ENCODE measurements around the gene DDR1. TPM values are rescaled to one million over a fixed set of nuclear protein-coding genes. Genes with fewer than 3 reads are reported as not detected.

The DDR1 gene
- polyA plus RNA-seq, 1 donor from 2014 or later = 196 TPM

DNA sequence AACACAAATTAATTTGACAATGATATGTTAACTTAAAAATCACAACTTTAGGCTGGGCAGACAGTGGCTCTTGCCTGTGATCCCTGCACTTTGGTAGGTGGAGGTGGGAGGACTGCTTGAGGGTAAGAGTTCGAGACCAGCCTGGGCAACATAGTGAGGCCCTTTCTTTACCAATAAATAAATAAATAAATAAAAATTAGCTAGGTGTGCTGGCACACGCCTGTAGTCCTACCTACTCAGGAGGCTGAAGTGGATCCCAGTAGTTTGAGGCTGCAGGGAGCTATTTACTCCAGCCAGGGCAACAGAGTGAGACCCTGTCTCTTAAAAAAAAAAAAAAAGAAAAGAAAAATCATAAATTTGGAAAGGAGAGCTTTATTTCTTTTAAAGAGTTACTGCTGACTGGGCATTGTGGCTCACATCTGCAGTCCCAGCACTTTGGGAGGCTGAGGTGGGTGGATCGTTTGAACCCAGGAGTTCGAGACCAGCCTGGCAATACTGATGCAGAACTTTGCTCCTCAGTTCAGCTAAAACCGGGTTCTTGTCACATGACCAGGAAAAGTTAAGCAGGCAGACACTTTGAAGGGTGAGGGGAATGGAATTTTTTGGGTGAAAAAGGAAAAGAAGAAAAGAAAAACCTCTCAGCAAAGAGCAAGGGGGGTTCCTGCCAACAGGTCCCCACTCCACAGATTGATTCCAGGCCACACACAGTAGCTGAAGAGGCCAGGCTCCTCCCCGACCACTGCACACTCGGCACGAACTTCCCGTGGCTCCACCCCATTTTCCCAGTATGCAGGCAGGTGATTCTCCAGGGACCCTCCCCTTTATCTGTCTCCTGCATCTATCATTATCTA, 44.0 kb upstream of the DDR1 start:
- TF ChIP-seq RAD21 (conservative IDR thresholded peaks at IDR 0.05) = no peak
- TF ChIP-seq, protein P1, sequence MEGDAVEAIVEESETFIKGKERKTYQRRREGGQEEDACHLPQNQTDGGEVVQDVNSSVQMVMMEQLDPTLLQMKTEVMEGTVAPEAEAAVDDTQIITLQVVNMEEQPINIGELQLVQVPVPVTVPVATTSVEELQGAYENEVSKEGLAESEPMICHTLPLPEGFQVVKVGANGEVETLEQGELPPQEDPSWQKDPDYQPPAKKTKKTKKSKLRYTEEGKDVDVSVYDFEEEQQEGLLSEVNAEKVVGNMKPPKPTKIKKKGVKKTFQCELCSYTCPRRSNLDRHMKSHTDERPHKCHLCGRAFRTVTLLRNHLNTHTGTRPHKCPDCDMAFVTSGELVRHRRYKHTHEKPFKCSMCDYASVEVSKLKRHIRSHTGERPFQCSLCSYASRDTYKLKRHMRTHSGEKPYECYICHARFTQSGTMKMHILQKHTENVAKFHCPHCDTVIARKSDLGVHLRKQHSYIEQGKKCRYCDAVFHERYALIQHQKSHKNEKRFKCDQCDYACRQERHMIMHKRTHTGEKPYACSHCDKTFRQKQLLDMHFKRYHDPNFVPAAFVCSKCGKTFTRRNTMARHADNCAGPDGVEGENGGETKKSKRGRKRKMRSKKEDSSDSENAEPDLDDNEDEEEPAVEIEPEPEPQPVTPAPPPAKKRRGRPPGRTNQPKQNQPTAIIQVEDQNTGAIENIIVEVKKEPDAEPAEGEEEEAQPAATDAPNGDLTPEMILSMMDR (IDR thresholded peaks at IDR 0.05; ENCODE audit: poor library complexity, severe bottlenecking) = no peak
- TF ChIP-seq, protein P2, sequence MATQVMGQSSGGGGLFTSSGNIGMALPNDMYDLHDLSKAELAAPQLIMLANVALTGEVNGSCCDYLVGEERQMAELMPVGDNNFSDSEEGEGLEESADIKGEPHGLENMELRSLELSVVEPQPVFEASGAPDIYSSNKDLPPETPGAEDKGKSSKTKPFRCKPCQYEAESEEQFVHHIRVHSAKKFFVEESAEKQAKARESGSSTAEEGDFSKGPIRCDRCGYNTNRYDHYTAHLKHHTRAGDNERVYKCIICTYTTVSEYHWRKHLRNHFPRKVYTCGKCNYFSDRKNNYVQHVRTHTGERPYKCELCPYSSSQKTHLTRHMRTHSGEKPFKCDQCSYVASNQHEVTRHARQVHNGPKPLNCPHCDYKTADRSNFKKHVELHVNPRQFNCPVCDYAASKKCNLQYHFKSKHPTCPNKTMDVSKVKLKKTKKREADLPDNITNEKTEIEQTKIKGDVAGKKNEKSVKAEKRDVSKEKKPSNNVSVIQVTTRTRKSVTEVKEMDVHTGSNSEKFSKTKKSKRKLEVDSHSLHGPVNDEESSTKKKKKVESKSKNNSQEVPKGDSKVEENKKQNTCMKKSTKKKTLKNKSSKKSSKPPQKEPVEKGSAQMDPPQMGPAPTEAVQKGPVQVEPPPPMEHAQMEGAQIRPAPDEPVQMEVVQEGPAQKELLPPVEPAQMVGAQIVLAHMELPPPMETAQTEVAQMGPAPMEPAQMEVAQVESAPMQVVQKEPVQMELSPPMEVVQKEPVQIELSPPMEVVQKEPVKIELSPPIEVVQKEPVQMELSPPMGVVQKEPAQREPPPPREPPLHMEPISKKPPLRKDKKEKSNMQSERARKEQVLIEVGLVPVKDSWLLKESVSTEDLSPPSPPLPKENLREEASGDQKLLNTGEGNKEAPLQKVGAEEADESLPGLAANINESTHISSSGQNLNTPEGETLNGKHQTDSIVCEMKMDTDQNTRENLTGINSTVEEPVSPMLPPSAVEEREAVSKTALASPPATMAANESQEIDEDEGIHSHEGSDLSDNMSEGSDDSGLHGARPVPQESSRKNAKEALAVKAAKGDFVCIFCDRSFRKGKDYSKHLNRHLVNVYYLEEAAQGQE (IDR thresholded peaks at IDR 0.05; ENCODE audit: borderline replicate concordance) = no peak
- no peak for TF ChIP-seq POLR2AphosphoS5 (IDR thresholded peaks at IDR 0.05)
- TF ChIP-seq EP300 (conservative IDR thresholded peaks at IDR 0.05; ENCODE audit: poor library complexity, severe bottlenecking) = no peak
- TF ChIP-seq TAF1 (IDR thresholded peaks at IDR 0.05; ENCODE audit: low read depth) = no peak
- TF ChIP-seq MXI1 (conservative IDR thresholded peaks at IDR 0.05; ENCODE audit: poor library complexity, severe bottlenecking) = no peak
- no peak for TF ChIP-seq EZH2 (IDR thresholded peaks at IDR 0.05; ENCODE audit: borderline replicate concordance, insufficient read depth, low read length, poor library complexity, severe bottlenecking)
- no peak for TF ChIP-seq SMC3 (conservative IDR thresholded peaks at IDR 0.05; ENCODE audit: poor library complexity)
- Histone ChIP-seq H3K9me3 (ENCODE audit: low read length) (no peaks in the 10 kb centered on the region), H3K9me2 (ENCODE audit: insufficient read depth, low read length) (no peaks in the 10 kb centered on the region), H3K79me2 (replicated peaks; ENCODE audit: insufficient read depth, low read length) (no peaks in the 10 kb centered on the region), H3F3A (ENCODE audit: insufficient read depth, low read length, poor library complexity, severe bottlenecking) (no peaks in the 10 kb centered on the region), H3K4me3 (ENCODE audit: low read length) (no peak overlapping the region), H3K4me2 (ENCODE audit: low read length) (no peak overlapping the region), H3K27me3 (ENCODE audit: insufficient read depth, low read depth, low read length) (no peaks in the 10 kb centered on the region), H3K27ac (ENCODE audit: low read length) (no peak overlapping the region), H3K36me3 (ENCODE audit: insufficient read depth, low read length) (no peaks in the 10 kb centered on the region), H2AFZ (ENCODE audit: low read depth, low read length) (no peak overlapping the region), H4K20me1 (ENCODE audit: insufficient read depth) (no peaks in the 10 kb centered on the region), H3K9ac (ENCODE audit: low read length) (no peak overlapping the region)

DNA sequence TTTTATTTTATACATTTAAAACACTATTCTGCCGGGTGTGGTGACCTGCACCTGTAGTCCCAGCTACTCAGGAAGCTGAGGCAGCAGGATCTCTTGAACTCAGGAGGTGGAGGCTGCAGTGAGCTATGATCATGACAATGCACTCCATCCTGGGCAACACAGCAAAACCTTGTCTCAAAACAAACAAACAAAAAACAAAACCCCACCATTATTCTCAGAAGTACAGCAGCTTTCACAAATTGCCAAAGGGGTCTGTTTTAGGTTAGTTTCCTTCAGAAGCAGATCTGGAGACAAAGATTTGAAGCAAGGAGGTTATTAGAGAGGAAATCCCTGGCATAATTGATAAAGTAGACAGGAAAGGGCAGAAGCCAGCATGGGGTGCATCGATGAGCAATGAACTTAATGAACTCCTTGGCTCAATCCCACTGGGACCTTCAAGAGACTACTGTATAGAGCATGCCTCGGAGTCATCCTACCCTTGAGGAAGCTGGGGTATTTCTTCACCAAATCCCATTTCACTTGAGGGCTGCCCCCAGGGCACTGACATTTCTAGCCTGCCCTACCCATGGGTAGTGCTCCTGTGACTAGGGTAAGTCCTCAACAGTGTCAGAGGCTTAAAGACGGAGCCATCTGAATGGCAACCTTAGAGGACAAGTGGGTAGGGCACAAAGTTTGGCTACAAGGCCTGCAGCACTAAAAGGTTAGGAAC, 43.2 kb upstream of the DDR1 start:
- TF ChIP-seq RAD21 (conservative IDR thresholded peaks at IDR 0.05) (no peak), EP300 (conservative IDR thresholded peaks at IDR 0.05; ENCODE audit: poor library complexity, severe bottlenecking) (no peak), POLR2AphosphoS5 (IDR thresholded peaks at IDR 0.05) (no peak), SMC3 (conservative IDR thresholded peaks at IDR 0.05; ENCODE audit: poor library complexity) (no peak), EZH2 (IDR thresholded peaks at IDR 0.05; ENCODE audit: borderline replicate concordance, insufficient read depth, low read length, poor library complexity, severe bottlenecking) (no peak), MXI1 (conservative IDR thresholded peaks at IDR 0.05; ENCODE audit: poor library complexity, severe bottlenecking) (no peak), TAF1 (IDR thresholded peaks at IDR 0.05; ENCODE audit: low read depth) (no peak)
- TF ChIP-seq, protein P1 (IDR thresholded peaks at IDR 0.05; ENCODE audit: poor library complexity, severe bottlenecking) = no peak
- TF ChIP-seq, protein P2 (IDR thresholded peaks at IDR 0.05; ENCODE audit: borderline replicate concordance) = no peak
- Histone ChIP-seq H4K20me1 (ENCODE audit: insufficient read depth) (no peaks in the 10 kb centered on the region), H3K4me2 (ENCODE audit: low read length) (no peak overlapping the region), H3K9me3 (ENCODE audit: low read length) (no peaks in the 10 kb centered on the region), H3K36me3 (ENCODE audit: insufficient read depth, low read length) (no peaks in the 10 kb centered on the region), H3K79me2 (replicated peaks; ENCODE audit: insufficient read depth, low read length) (no peaks in the 10 kb centered on the region), H3K4me3 (ENCODE audit: low read length) (no peak overlapping the region), H2AFZ (ENCODE audit: low read depth, low read length) (no peak overlapping the region), H3K9me2 (ENCODE audit: insufficient read depth, low read length) (no peaks in the 10 kb centered on the region), H3K27ac (ENCODE audit: low read length) (no peak overlapping the region), H3K9ac (ENCODE audit: low read length) (no peak overlapping the region), H3K27me3 (ENCODE audit: insufficient read depth, low read depth, low read length) (no peaks in the 10 kb centered on the region), H3F3A (ENCODE audit: insufficient read depth, low read length, poor library complexity, severe bottlenecking) (no peaks in the 10 kb centered on the region)
